DND-41 (cell line): ENCODE measurements around the gene ARID3A.

ENCODE experiments used
- ATAC-seq: fragments of 200-7000 bp; cut with Tn5 transposase; 3 replicates; pipeline ENCODE4 v1.9.1; 2021; ENCODE audit warnings: low read depth; ENCODE audit not compliant: insufficient read depth
- DNase-seq: peaks from one replicate; pipeline ENCODE4 v3.0.0-alpha.2; 2020
- H2AFZ ChIP-seq: 2 replicates; pipeline ENCODE4 v1.6.0; 2012; ENCODE audit warnings: low read depth, low read length
- H3K27ac ChIP-seq: 2 replicates; pipeline ENCODE4 v1.5.1; 2012; ENCODE audit warnings: low read length, inconsistent platforms
- H3K27me3 ChIP-seq: fragments of 200-600 bp; sonication (generic); 2 replicates; pipeline ENCODE4 v1.6.0; 2012; ENCODE audit warnings: low read length, mild to moderate bottlenecking, inconsistent platforms; ENCODE audit not compliant: insufficient read depth, poor library complexity
- H3K36me3 ChIP-seq: 2 replicates; pipeline ENCODE4 v1.5.1; 2012; ENCODE audit warnings: low read length, inconsistent platforms; ENCODE audit not compliant: insufficient read depth
- H3K4me1 ChIP-seq: 2 replicates; pipeline ENCODE4 v1.5.1; 2012; ENCODE audit warnings: mild to moderate bottlenecking, low read length; ENCODE audit not compliant: insufficient read depth
- H3K4me2 ChIP-seq: 2 replicates; pipeline ENCODE4 v1.6.0; 2012; ENCODE audit warnings: mild to moderate bottlenecking, moderate library complexity, low read length, inconsistent platforms; ENCODE audit not compliant: insufficient read depth
- H3K4me3 ChIP-seq, 2 experiments: fragments of 200-600 bp in 1 of 2; shearing (Covaris generic) in 1 of 2; 2 replicates each; pipeline ENCODE4 v1.5.1; 2012 to 2016; ENCODE audit warnings: inconsistent platforms in 2 of 2, low read length in 2 of 2, mild to moderate bottlenecking in 2 of 2, low read depth in 1 of 2, moderate library complexity in 1 of 2
- H3K79me2 ChIP-seq: 2 replicates; pipeline ENCODE4 v1.6.0; 2012; ENCODE audit warnings: low read length, inconsistent platforms; ENCODE audit not compliant: insufficient read depth
- H3K9ac ChIP-seq: 2 replicates; pipeline ENCODE4 v1.6.0; 2012; ENCODE audit warnings: low read depth, mild to moderate bottlenecking, inconsistent platforms, low read length, moderate library complexity
- H3K9me3 ChIP-seq: 2 replicates; pipeline ENCODE4 v1.5.1; 2012; ENCODE audit warnings: low read length, moderate library complexity, mild to moderate bottlenecking, inconsistent platforms; ENCODE audit not compliant: insufficient read depth, severe bottlenecking
- H4K20me1 ChIP-seq: 2 replicates; pipeline ENCODE4 v1.6.0; 2012; ENCODE audit warnings: low read length; ENCODE audit not compliant: insufficient read depth
- CTCF ChIP-seq: IDR thresholded peaks from 2 replicates; pipeline ENCODE4 v1.5.1; 2012; ENCODE audit warnings: borderline replicate concordance, low read length, moderate library complexity, mild to moderate bottlenecking; ENCODE audit not compliant: poor library complexity, severe bottlenecking; ENCODE audit errors: extremely low read depth
- EZH2 ChIP-seq: IDR thresholded peaks from 3 replicates; pipeline ENCODE4 v1.6.1; 2012; ENCODE audit warnings: borderline replicate concordance, low read depth, mild to moderate bottlenecking, moderate library complexity, low read length, inconsistent platforms; ENCODE audit not compliant: severe bottlenecking

The ARID3A gene

GRCh38 chr19:934197-934840 is 8.5 kb downstream of the ARID3A start:
- Histone ChIP-seq H3K4me1 (no peaks in the 10 kb centered on the region), H3K4me3 (no peak overlapping the region), H3K9ac (no peak overlapping the region), H3K79me2 (peaks cover 62% of the 10 kb centered on the region), H2AFZ (no peak overlapping the region), H3K36me3 (peaks cover 58% of the 10 kb centered on the region), H3K9me3 (no peaks in the 10 kb centered on the region), H3K27ac (no peak overlapping the region), H4K20me1 (peaks cover 30% of the 10 kb centered on the region), H3K27me3 (no peaks in the 10 kb centered on the region), H3K4me2 (no peak overlapping the region)
- DNase-seq (no peak), ATAC-seq (no peak)
- TF ChIP-seq CTCF = no peak
- no peak for TF ChIP-seq EZH2

GRCh38 chr19:934865-935479 is 9.1 kb downstream of the ARID3A start:
- Histone ChIP-seq H3K4me1 (no peaks in the 10 kb centered on the region), H3K36me3 (peaks cover 58% of the 10 kb centered on the region), H3K4me2 (no peak overlapping the region), H3K9ac (no peak overlapping the region), H3K4me3 (no peak overlapping the region), H2AFZ (no peak overlapping the region), H3K79me2 (peaks cover 68% of the 10 kb centered on the region), H3K9me3 (no peaks in the 10 kb centered on the region), H4K20me1 (peaks cover 36% of the 10 kb centered on the region), H3K27ac (no peak overlapping the region), H3K27me3 (no peaks in the 10 kb centered on the region)
- no peak for TF ChIP-seq CTCF
- TF ChIP-seq EZH2 = no peak
- DNase-seq (no peak), ATAC-seq (no peak)

GRCh38 chr19:936175-936546 is 10.3 kb downstream of the ARID3A start:
- H3K27ac ChIP-seq = no peak overlapping the region
- TF ChIP-seq CTCF = no peak
- no peak for TF ChIP-seq EZH2
- DNase-seq (no peak), ATAC-seq (no peak)
- no peak overlapping the region for H3K9ac ChIP-seq
- no peaks in the 10 kb centered on the region for H3K4me1 ChIP-seq
- peaks cover 53% of the 10 kb centered on the region for H3K36me3 ChIP-seq
- H3K4me3 ChIP-seq = no peak overlapping the region
- no peaks in the 10 kb centered on the region for H3K27me3 ChIP-seq
- H3K9me3 ChIP-seq = no peaks in the 10 kb centered on the region
- peaks cover 46% of the 10 kb centered on the region for H4K20me1 ChIP-seq
- H3K79me2 ChIP-seq = peaks cover 79% of the 10 kb centered on the region
- H2AFZ ChIP-seq = no peak overlapping the region
- no peak overlapping the region for H3K4me2 ChIP-seq
